Fibroblast of lung (primary cell): ENCODE data around the gene ANK2. TPM values are rescaled to one million over a fixed set of nuclear protein-coding genes. Genes with fewer than 3 reads are reported as not detected.

Source experiments
- DNase-seq, 2 donors: peaks; one replicate each; pipeline versions ENCODE4 v3.0.0 to v3.0.0-alpha.2; 2010; ENCODE audit warnings: low read depth in 2 of 2
- H2AFZ ChIP-seq: 2 replicates; pipeline ENCODE4 v1.5.1; 2012; ENCODE audit warnings: low read length, control low read depth, inconsistent platforms
- H3K27ac ChIP-seq: 2 replicates; pipeline ENCODE4 v1.5.1; 2011; ENCODE audit warnings: low read length, control low read depth; ENCODE audit not compliant: insufficient read depth
- H3K27me3 ChIP-seq: 2 replicates; pipeline ENCODE4 v1.5.1; 2011; ENCODE audit warnings: mild to moderate bottlenecking, low read length; ENCODE audit not compliant: control insufficient read depth, insufficient read depth
- H3K36me3 ChIP-seq: 2 replicates; pipeline ENCODE4 v1.5.1; 2011; ENCODE audit warnings: low read length; ENCODE audit not compliant: control insufficient read depth, insufficient read depth
- H3K4me1 ChIP-seq: 2 replicates; pipeline ENCODE4 v1.5.1; 2011; ENCODE audit warnings: low read length; ENCODE audit not compliant: control insufficient read depth, insufficient read depth; ENCODE audit errors: extremely low read depth
- H3K4me2 ChIP-seq: 2 replicates; pipeline ENCODE4 v1.5.1; 2011; ENCODE audit warnings: low read length, control low read depth; ENCODE audit not compliant: insufficient read depth; ENCODE audit errors: extremely low read depth
- H3K4me3 ChIP-seq, 4 experiments: fragments of 200-600 bp in 1 of 4; sonication (generic) in 1 of 4; replicated peaks in 1 of 4; 2 replicates each; pipeline ENCODE4 v1.5.1; 2011 to 2016; ENCODE audit warnings: low read length in 4 of 4, low read depth in 3 of 4, mild to moderate bottlenecking in 3 of 4, control low read depth in 2 of 4, inconsistent platforms in 1 of 4, mixed read lengths in 1 of 4; ENCODE audit not compliant: insufficient read depth in 1 of 4; ENCODE audit errors: control extremely low read depth in 1 of 4
- H3K79me2 ChIP-seq: 2 replicates; pipeline ENCODE4 v1.5.1; 2012; ENCODE audit warnings: mild to moderate bottlenecking, low read length, inconsistent platforms; ENCODE audit not compliant: control insufficient read depth, insufficient read depth
- H3K9ac ChIP-seq: 2 replicates; pipeline ENCODE4 v1.5.1; 2011; ENCODE audit warnings: mild to moderate bottlenecking, low read length, control low read depth; ENCODE audit not compliant: insufficient read depth
- H3K9me3 ChIP-seq: 2 replicates; pipeline ENCODE4 v1.5.1; 2012; ENCODE audit warnings: low read depth, low read length; ENCODE audit not compliant: control insufficient read depth, insufficient read depth
- H4K20me1 ChIP-seq: 2 replicates; pipeline ENCODE4 v1.5.1; 2011; ENCODE audit warnings: low read length; ENCODE audit not compliant: control insufficient read depth, insufficient read depth; ENCODE audit errors: extremely low read depth
- EZH2 ChIP-seq: IDR thresholded peaks from 2 replicates; pipeline ENCODE4 v1.5.1; 2012; ENCODE audit warnings: low read length, control low read depth, mild to moderate bottlenecking; ENCODE audit errors: missing control alignments
- polyA plus RNA-seq, 2 donors: library from polyadenylated mRNA; depleted of rRNA in 1 of 2; stranded (reverse) in 1 of 2; unstranded in 1 of 2; fragments of >200 nt; gene quantifications; 2 replicates each; pipeline ENCODE4 v1.2.1, GENCODE V29; 2011 to 2012; ENCODE audit warnings: missing spikeins in 1 of 2
- total RNA-seq: library from RNA; depleted of rRNA; stranded (reverse); fragments of >200 nt; gene quantifications from 2 replicates; pipeline ENCODE4 v1.2.1, GENCODE V29; 2014
- TF ChIP-seq, protein P1 (sequence below), 2 donors: IDR thresholded peaks in 1 of 2; conservative IDR thresholded peaks in 1 of 2; 1 replicate in 1 of 2; 2 replicates in 1 of 2; pipeline ENCODE4 v1.5.1; 2011 to 2012; ENCODE audit warnings: low read length in 2 of 2, control low read depth in 1 of 2, inconsistent platforms in 1 of 2, low read depth in 1 of 2, mild to moderate bottlenecking in 1 of 2

The ANK2 gene
- total and polyA plus RNA-seq, 2 donors (not counting 1 experiment from before 2014, with no cell fraction given), result 10.9 to 95.1 TPM

DNA sequence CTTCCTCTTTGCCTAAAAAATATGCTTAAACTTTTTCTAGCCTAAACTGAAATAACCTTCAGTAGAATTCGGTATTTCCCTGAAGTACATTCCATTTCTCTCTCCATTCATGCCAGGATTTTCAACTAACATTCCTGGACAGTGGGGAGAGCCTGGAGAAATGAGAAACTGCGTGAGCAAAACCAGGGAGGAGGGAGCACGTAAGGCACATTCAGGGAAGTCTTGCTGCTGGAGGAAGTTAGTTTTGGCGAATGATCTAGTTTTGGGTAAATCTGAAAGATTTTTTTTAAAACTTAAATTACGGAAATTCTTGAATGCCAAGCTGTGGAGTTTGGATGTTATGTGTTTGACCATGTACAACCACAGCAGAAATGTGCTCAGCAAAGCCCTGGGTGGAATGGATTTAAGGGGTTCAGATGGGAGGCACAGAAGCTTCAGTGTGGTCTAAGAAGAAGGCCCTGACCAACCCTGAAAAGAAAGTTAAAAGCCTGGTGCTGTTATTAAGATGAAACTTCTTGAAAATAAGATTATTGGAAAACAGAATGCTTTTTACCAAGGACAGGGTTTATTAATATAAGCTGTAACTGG is 347.8 kb downstream of the ANK2 start:
- H3K79me2 ChIP-seq, result no peaks in the 10 kb centered on the region
- H4K20me1 ChIP-seq, result no peaks in the 10 kb centered on the region
- no peaks in the 10 kb centered on the region for H3K36me3 ChIP-seq
- H3K9me3 ChIP-seq, result no peaks in the 10 kb centered on the region
- H3K27me3 ChIP-seq, result no peaks in the 10 kb centered on the region
- peak; percentile 70 to 90 for DNase-seq
- H3K27ac ChIP-seq, result peak overlapping the region; percentile 35
- no peak for TF ChIP-seq EZH2
- TF ChIP-seq, protein P1, sequence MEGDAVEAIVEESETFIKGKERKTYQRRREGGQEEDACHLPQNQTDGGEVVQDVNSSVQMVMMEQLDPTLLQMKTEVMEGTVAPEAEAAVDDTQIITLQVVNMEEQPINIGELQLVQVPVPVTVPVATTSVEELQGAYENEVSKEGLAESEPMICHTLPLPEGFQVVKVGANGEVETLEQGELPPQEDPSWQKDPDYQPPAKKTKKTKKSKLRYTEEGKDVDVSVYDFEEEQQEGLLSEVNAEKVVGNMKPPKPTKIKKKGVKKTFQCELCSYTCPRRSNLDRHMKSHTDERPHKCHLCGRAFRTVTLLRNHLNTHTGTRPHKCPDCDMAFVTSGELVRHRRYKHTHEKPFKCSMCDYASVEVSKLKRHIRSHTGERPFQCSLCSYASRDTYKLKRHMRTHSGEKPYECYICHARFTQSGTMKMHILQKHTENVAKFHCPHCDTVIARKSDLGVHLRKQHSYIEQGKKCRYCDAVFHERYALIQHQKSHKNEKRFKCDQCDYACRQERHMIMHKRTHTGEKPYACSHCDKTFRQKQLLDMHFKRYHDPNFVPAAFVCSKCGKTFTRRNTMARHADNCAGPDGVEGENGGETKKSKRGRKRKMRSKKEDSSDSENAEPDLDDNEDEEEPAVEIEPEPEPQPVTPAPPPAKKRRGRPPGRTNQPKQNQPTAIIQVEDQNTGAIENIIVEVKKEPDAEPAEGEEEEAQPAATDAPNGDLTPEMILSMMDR (conservative IDR thresholded peaks at IDR 0.05 in 1 of 2, IDR thresholded peaks at IDR 0.05 in 1 of 2; ENCODE audit: low read depth in 1 of 2, low read length in 2 of 2), result no peak
- no peak overlapping the region for H3K9ac ChIP-seq
- no peak overlapping the region for H3K4me3 ChIP-seq
- H2AFZ ChIP-seq, result peak overlapping the region; percentile 63
- peak overlapping the region; percentile 56 for H3K4me2 ChIP-seq
- H3K4me1 ChIP-seq, result peaks cover 3% of the 10 kb centered on the region

- H3K9me3 ChIP-seq, result no peaks in the 10 kb centered on the region
- H4K20me1 ChIP-seq, result no peaks in the 10 kb centered on the region
- no peaks in the 10 kb centered on the region for H3K27me3 ChIP-seq
- no peak for TF ChIP-seq EZH2
- H3K9ac ChIP-seq, result no peak overlapping the region
- peaks cover 3% of the 10 kb centered on the region for H3K4me1 ChIP-seq
- DNase-seq, result no peak
- H3K4me3 ChIP-seq, result no peak overlapping the region
- no peak overlapping the region for H3K27ac ChIP-seq
- no peaks in the 10 kb centered on the region for H3K36me3 ChIP-seq
- H2AFZ ChIP-seq, result no peak overlapping the region
- H3K79me2 ChIP-seq, result no peaks in the 10 kb centered on the region
- no peak overlapping the region for H3K4me2 ChIP-seq
Observed at GRCh38 chr4:113398441-113399143, 349.1 kb downstream of the ANK2 start.

DNA sequence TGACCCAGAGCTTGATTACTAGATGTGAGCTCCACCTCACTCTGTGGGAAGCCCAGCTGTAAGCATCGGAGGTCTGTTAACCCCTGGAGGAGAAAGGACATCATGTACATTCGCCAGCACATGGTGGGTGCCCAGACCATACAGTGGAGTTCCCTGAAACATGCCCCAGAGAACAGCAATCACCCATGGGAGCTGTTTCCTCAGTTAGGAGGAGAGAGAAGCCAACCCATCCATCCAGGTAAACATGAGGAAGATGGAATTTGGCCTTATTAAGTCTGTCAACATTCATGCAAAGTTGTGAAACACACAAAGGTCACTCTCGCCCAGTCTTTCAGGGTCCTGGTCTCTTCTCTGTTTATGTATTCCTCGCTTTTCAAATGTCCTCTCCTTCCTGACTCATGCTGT is 354.7 kb downstream of the ANK2 start:
- Histone ChIP-seq H3K4me3 (no peak overlapping the region), H3K4me2 (no peak overlapping the region), H3K36me3 (no peaks in the 10 kb centered on the region), H3K4me1 (no peaks in the 10 kb centered on the region), H2AFZ (no peak overlapping the region), H4K20me1 (no peaks in the 10 kb centered on the region), H3K9me3 (no peaks in the 10 kb centered on the region), H3K27me3 (no peaks in the 10 kb centered on the region), H3K9ac (no peak overlapping the region), H3K79me2 (no peaks in the 10 kb centered on the region), H3K27ac (no peak overlapping the region)
- no peak for DNase-seq
- TF ChIP-seq, protein P1 (conservative IDR thresholded peaks at IDR 0.05 in 1 of 2, IDR thresholded peaks at IDR 0.05 in 1 of 2; ENCODE audit: low read depth in 1 of 2, low read length in 2 of 2), result no peak
- TF ChIP-seq EZH2, result no peak
